ENCODE measurements around the gene IFT88. TPM values are rescaled to one million over a fixed set of nuclear protein-coding genes. Genes with fewer than 3 reads are reported as not detected.

The IFT88 gene
- total RNA-seq, 1 experiment from 2014 or later: 5.2 TPM

- no peak overlapping the region for H2BK120ac ChIP-seq (ENCODE audit: low read depth, low read length, poor library complexity, severe bottlenecking)
- no peak overlapping the region for H4K8ac ChIP-seq (replicated peaks; ENCODE audit: insufficient read length, low read depth, low read length)
- no peak overlapping the region for H2BK5ac ChIP-seq (ENCODE audit: insufficient read length, low read length)
- H3K23ac ChIP-seq (ENCODE audit: insufficient read length, low read depth, low read length): no peak overlapping the region
- H3K56ac ChIP-seq (ENCODE audit: insufficient read length, low read depth, low read length): no peak overlapping the region
- H3K23me2 ChIP-seq (ENCODE audit: insufficient read length, low read depth, low read length, poor library complexity, severe bottlenecking): peaks cover 9% of the 10 kb centered on the region
- Mint-ChIP-seq H3K4me3 (no peak overlapping the region), H3K9me3 (no peaks in the 10 kb centered on the region), H3K27me3 (ENCODE audit: low read depth) (peaks cover 40% of the 10 kb centered on the region), H3K27ac (no peak overlapping the region), H3K4me1 (peaks cover 13% of the 10 kb centered on the region in 2 experiments), H3K36me3 (ENCODE audit: insufficient read depth in 1 of 3, low read depth in 3 of 3) (no peaks in the 10 kb centered on the region; a peak in 1 of 7 replicates)
- no peak overlapping the region for H3T11ph ChIP-seq (ENCODE audit: low read length)
- no peak overlapping the region for H2BK20ac ChIP-seq (ENCODE audit: low read depth, low read length, poor library complexity, severe bottlenecking)
- no peaks in the 10 kb centered on the region for H3K79me2 ChIP-seq (ENCODE audit: insufficient read depth, low read length)
- TF ChIP-seq CTCF (conservative IDR thresholded peaks at IDR 0.05): no peak
- H3K79me1 ChIP-seq (ENCODE audit: insufficient read depth, low read depth, low read length, poor library complexity, severe bottlenecking): no peaks in the 10 kb centered on the region
- H3K4me1 ChIP-seq (ENCODE audit: insufficient read depth, low read length): no peaks in the 10 kb centered on the region
- no peak overlapping the region for H3K9ac ChIP-seq (ENCODE audit: extremely low read depth, insufficient read length, low read length)
- H4K91ac ChIP-seq (ENCODE audit: insufficient read length, low read depth, low read length): no peak overlapping the region
- no peak overlapping the region for H3K4me2 ChIP-seq (ENCODE audit: insufficient read depth, insufficient read length, low read length)
- H3K27me3 ChIP-seq (ENCODE audit: insufficient read depth, low read length): peaks cover 6% of the 10 kb centered on the region; the same call in 1 of the 2 replicates
- no peak overlapping the region for H3K27ac ChIP-seq (ENCODE audit: insufficient read length, low read depth, low read length)
- no peak overlapping the region for H3K14ac ChIP-seq (ENCODE audit: insufficient read depth, low read length)
- no peak overlapping the region for H4K5ac ChIP-seq (ENCODE audit: insufficient read length, low read depth, low read length)
- WGBS (ENCODE audit: extremely low coverage, insufficient read length, low lambda C conversion rate): no CpG with 5 or more reads among the region's 6 CpGs
- no peak overlapping the region for H2BK15ac ChIP-seq (ENCODE audit: low read depth, low read length)
- no peak overlapping the region for H2AFZ ChIP-seq (ENCODE audit: low read length)
- no peak overlapping the region for H3K18ac ChIP-seq (ENCODE audit: insufficient read length, low read depth, low read length)
- no peak overlapping the region for H3K4ac ChIP-seq (ENCODE audit: low read depth, low read length)
- no peaks in the 10 kb centered on the region for H3K9me3 ChIP-seq (ENCODE audit: control insufficient read depth, low read depth, low read length)
- no peak overlapping the region for H2BK12ac ChIP-seq (ENCODE audit: insufficient read length, low read depth, low read length)
- no peaks in the 10 kb centered on the region for H4K20me1 ChIP-seq (ENCODE audit: control insufficient read depth, insufficient read depth, insufficient read length)
- no peak overlapping the region for H2AK5ac ChIP-seq (ENCODE audit: insufficient read length, low read length)
- no peak for DNase-seq
Measured at GRCh38 chr13:20700288-20700687, 133.3 kb downstream of the IFT88 start.

Measured in H9 (cell line).